ENCODE results near the gene CD53.
A peak's percentile ranks its signal among the peaks of the same experiment; 100 is the strongest.
"Not testable (repeated sequence)": the region's sequence is repeated elsewhere in the genome, so short reads cannot be mapped to it uniquely, and the experiment has no call there.

CD53 gene

GRCh38 chr1:110928904-110929303, 56.0 kb downstream of the CD53 start:
- no peak for TF ChIP-seq CTCF (conservative IDR thresholded peaks at IDR 0.05; ENCODE audit: low read depth, low read length)
- H3K4me3 ChIP-seq (ENCODE audit: low read depth, low read length), result no peak overlapping the region
- DNase-seq (ENCODE audit: low read depth), result no peak

DNA sequence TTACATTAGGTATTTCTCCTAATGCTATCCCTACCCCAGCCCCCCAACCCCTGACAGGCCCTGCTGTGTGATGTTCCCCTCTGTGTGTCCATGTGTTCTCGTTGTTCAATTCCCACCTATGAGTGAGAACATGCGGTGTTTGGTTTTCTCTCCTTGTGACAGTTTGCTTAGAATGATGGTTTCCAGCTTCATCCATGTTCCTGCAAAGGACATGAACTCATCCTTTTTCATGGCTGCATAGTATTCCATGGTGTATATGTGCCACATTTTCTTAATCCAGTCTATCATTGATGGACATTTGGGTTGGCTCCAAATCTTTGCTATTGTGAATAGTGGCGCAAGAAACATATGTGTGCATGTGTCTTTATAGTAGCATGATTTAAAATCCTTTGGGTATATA, 58.1 kb downstream of the CD53 start:
- DNase-seq (ENCODE audit: low read depth); H3K4me3 ChIP-seq (ENCODE audit: low read depth, low read length): not testable (repeated sequence)

DNA sequence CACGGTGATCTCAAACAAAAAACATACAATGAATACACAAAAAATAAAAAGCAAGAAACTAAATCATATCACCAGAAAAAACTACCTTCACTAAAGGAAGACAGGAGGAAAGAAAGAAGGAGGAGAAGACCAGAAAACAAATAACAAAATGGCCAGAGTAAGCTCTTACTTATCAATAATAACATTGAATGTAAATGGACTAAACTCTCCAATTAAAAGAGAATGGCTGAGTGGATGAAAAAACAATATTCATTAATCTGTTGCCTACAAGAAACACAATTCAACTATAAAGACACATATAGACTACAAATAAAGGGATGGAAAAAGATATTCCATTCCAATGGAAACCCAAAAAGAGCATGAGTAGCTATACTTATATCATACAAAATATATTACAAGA, 63.6 kb downstream of the CD53 start:
- no peak overlapping the region for H3K4me3 ChIP-seq (ENCODE audit: low read depth, low read length)
- no peak for DNase-seq (ENCODE audit: low read depth)
- TF ChIP-seq CTCF (conservative IDR thresholded peaks at IDR 0.05; ENCODE audit: low read depth, low read length), result no peak

- TF ChIP-seq CTCF (conservative IDR thresholded peaks at IDR 0.05; ENCODE audit: low read depth, low read length), result no peak
- H3K4me3 ChIP-seq (ENCODE audit: low read depth, low read length), result no peak overlapping the region
- DNase-seq (ENCODE audit: low read depth), result no peak
Observed at GRCh38 chr1:110944806-110945205, 71.9 kb downstream of the CD53 start.

DNA sequence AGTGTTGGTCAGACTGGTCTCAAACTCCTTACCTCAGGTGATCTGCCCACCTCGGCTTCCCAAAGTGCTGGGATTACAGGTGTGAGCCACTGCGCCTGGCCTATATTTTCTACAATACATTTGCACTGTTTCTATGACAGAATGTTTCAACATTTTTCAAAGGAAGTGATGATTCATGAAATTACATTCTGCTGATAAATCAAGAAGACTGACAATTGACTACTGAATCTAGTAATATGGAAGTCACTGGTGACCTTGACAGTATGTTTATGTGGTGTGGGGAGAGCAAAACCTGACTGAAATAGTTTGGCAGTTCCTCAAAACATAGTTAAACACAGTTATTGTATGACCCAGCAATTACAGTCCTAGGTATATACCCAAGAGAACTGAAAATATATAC, 72.7 kb downstream of the CD53 start:
- no peak overlapping the region for H3K4me3 ChIP-seq (ENCODE audit: low read depth, low read length)
- peak; percentile 1 for DNase-seq (ENCODE audit: low read depth)
- no peak for TF ChIP-seq CTCF (conservative IDR thresholded peaks at IDR 0.05; ENCODE audit: low read depth, low read length)

- H3K4me3 ChIP-seq (ENCODE audit: low read depth, low read length), result no peak overlapping the region
- peak; percentile 39 for DNase-seq (ENCODE audit: low read depth)
- no peak for TF ChIP-seq CTCF (conservative IDR thresholded peaks at IDR 0.05; ENCODE audit: low read depth, low read length)
Observed at GRCh38 chr1:110948038-110948810, 75.3 kb downstream of the CD53 start.

All from choroid plexus epithelial cell (primary cell).